C4-2B (cell line): ENCODE data around the gene ELAVL3.
"Not testable (repeated sequence)": the region's sequence is repeated elsewhere in the genome, so short reads cannot be mapped to it uniquely, and the experiment has no call there.

ENCODE experiments used
- H3K27ac ChIP-seq: fragments of 450-650 bp; 2 replicates; pipeline ENCODE4 v1.5.1; 2017
- ZFX ChIP-seq: fragments of 450-650 bp; IDR thresholded peaks from 2 replicates; pipeline ENCODE4 v1.6.1; 2017
- TF ChIP-seq, protein P1 (sequence below): fragments of 450-650 bp; conservative IDR thresholded peaks from 2 replicates; pipeline ENCODE4 v1.5.1; 2017; ENCODE audit warnings: mild to moderate bottlenecking

The ELAVL3 gene

DNA sequence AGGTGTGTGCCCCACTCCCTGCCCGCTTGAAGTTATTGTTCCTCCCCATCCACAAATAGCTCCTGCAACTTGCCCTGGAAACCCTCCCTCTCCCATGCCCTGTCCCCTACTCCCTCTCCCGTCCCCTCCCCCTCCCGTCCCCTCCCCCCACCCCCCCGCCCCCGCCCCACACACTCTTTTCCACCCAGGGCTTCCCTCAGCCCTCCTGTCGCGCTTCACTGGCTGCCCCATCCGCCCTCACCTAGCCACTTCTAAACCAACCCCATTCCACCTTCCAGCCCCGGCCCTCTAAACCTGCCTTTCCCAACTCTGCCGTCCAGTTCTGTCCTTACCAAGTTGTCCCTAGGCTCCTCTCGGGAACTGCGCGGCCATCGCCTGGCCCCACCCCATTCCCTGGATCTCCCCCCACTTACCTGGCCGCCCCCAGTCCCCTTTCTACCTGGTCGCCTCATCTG is 62.7 kb downstream of the ELAVL3 start:
- peak overlapping the region; percentile 79 for H3K27ac ChIP-seq
- TF ChIP-seq ZFX, result no peak
- TF ChIP-seq, protein P1, sequence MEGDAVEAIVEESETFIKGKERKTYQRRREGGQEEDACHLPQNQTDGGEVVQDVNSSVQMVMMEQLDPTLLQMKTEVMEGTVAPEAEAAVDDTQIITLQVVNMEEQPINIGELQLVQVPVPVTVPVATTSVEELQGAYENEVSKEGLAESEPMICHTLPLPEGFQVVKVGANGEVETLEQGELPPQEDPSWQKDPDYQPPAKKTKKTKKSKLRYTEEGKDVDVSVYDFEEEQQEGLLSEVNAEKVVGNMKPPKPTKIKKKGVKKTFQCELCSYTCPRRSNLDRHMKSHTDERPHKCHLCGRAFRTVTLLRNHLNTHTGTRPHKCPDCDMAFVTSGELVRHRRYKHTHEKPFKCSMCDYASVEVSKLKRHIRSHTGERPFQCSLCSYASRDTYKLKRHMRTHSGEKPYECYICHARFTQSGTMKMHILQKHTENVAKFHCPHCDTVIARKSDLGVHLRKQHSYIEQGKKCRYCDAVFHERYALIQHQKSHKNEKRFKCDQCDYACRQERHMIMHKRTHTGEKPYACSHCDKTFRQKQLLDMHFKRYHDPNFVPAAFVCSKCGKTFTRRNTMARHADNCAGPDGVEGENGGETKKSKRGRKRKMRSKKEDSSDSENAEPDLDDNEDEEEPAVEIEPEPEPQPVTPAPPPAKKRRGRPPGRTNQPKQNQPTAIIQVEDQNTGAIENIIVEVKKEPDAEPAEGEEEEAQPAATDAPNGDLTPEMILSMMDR, result no peak

DNA sequence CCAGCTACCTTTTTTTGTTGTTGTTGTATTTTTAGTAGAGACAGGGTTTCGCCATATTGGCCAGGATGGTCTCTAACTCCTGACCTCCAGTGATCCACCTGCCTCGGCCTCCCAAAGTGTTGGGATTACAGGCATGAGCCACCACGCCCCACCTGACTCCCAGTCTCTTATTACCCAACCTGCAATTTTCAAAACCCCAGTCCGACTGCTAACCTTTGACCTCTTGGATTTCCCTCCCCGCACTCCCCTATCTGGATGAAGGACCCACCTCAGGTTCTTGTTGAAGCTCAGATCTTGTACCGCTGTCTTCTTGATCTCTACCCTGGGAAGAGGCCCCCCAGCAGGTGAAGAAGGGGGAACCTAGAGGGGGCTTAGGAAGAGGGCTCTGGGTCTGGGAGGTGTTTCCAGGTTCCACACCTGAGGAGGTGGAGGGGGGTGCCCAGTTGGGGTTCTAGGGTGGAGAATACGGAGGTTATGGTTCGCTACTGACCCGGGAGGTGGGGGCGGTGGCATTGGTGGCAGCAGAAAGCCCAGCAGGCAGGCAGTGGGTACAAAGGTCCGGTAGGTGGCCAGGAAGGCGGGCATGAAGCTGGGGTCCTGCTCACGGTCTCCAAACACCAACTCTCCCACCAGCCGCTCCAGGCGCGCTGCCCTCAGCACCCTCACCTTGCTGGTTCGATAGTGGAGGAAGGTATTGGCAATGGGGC is 64.3 kb downstream of the ELAVL3 start:
- no peak for TF ChIP-seq ZFX
- TF ChIP-seq, protein P1, result no peak
- no peak overlapping the region for H3K27ac ChIP-seq

DNA sequence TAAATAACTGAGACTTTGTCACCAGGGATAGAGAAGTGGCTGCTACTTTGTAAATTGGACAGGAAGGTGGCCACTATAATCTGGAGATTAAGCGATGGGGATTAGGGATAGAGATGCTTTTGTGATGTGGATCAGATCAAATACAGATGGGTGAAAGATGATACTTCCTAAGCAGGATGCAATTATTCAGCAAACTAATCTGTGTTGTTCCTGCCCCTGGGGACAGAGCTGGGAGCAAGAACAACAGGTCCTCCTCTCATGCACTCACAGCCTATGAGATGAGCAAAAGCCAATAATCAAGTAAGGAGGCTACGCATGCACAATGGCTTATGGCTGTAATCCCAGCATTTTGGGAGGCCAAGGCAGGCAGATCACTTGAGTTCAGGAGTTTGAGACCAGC is 66.3 kb downstream of the ELAVL3 start:
- no peak for TF ChIP-seq ZFX
- TF ChIP-seq, protein P1, result no peak

DNA sequence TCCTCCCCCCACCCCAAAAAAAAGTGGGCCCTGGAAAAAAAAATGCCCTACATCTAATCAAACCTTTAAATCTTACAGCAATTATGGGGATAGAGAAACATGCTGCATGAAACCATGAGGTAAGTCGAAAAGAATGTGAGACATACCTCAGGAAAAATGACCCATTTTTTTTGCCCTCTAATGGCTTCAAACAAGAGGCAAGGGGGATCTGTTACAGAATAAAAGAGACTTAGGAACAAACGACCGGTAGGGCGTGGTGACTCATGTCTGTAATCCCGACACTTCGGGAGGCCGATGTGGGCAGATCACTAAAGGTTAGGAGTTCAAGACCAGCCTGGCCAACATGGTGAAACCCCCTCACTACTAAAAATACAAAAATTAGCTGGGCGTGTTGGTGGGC is 70.2 kb downstream of the ELAVL3 start:
- no peak overlapping the region for H3K27ac ChIP-seq
- TF ChIP-seq, protein P1, result no peak
- no peak for TF ChIP-seq ZFX

More for the DNA sequence above, 66.3 kb downstream of the ELAVL3 start:
- no peak overlapping the region for H3K27ac ChIP-seq

DNA sequence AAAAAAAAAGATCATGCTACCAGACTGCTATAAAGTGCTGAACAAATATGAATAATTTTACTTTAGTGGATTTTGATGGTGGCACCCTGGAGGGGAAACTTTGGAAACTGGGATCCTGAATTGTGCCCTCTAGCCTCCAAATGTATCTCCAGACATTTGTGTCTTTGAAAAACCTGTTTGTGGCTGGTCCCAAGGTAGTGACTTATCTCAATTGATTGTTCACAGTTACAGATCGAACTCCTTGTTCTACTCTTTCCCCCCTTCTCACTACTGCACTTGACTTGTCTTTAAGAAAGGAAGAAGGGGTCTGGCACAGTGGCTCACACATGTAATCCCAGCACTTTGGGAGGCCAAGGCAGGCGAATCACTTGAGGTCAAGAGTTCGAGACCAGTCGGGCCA is 72.3 kb downstream of the ELAVL3 start:
- TF ChIP-seq, protein P1, result no peak
- TF ChIP-seq ZFX, result no peak
- H3K27ac ChIP-seq, result no peak overlapping the region

DNA sequence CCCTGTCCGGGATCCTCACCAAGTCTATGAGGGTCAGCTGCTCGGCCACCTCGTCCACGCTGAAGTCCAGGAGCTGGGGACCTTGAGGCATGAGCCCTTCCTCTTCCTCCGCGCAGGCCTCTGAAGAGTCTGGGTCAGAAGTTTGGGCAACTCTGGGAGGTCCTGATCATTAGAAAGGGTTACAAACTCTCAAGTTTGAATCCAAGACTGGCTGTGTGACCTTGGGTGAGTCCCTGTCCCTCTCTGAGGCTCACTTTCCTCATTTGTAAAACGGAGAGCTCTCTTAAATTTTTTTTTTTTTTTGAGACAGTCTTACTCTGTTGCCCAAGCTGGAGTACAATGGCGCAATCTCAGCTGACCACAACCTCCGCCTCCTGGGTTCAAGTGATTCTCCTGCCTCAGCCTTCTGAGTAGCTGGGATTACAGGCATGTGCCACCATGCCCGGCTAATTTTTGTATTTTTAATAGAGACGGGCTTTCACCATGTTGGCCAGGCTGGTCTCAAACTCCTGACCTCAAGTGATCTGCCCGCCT is 74.1 kb downstream of the ELAVL3 start:
- H3K27ac ChIP-seq, result not testable (repeated sequence)

DNA sequence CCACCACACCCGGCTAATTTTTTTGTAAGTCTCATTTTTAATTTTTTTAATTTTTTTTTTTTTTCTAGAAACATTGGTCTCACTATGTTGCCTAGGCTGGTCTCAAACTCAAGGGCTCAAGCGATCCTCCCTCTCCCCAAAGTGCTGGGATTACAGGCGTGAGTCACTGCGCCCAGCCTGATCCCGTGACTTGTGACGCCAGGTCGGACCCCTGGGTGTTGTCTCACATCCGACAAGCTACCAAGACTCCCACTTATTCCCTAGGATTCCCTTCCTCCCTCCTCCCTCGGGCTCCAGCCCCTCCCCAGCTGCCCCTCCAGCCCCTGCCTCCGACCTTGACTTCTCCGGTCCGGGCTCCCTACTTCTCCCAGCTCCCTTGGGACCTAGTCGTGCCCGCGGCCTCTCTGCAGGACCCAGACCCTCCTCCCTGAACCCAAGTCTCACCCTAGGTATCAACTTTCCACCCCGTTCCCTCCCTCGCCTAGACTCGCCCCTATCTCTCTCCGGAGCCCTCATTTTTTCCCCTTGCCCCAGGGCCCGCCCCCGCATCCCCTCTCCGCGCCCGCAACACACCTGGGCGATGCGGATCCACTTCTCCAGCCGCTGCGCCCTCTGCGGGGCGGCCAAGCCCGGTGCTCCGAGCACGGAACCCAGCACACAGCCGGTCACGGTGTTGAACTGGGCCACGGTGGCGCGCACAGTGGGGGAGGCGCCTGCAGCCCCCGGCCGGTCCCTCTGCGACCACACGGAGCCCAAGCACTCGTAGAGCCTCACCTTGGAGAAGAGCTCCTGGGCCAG is 74.8 kb downstream of the ELAVL3 start:
- TF ChIP-seq, protein P1, result no peak
- no peak for TF ChIP-seq ZFX
- H3K27ac ChIP-seq, result no peak overlapping the region
